IPS-NIHi7 (cell line): ENCODE measurements around the gene STAT3.
"Not testable (repeated sequence)": the region's sequence is repeated elsewhere in the genome, so short reads cannot be mapped to it uniquely, and the experiment has no call there.

Experiments used
- DNase-seq: peaks from one replicate; pipeline ENCODE4 v3.0.0; 2012; ENCODE audit warnings: mixed read lengths; ENCODE audit errors: extremely low spot score

Gene STAT3

GRCh38 chr17:42354956-42355843 lies 33.0 kb downstream of the STAT3 start:
- no peak for DNase-seq

DNA sequence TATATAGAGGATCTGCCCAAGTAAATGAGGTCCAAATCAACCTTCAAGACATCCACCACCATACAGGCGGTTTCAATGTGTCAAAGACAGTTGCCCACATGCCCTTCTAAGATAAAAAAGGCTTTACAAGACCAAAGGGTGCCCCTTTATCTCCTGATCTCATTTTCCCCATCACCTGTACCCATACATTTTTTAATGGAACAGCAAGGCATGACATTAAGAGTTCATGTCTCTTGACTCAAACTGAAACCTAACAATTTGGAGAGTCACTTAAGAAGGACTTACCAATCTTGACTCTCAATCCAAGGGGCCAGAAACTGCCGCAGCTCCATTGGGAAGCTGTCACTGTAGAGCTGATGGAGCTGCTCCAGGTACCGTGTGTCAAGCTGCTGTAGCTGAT lies 40.1 kb downstream of the STAT3 start:
- DNase-seq, result no peak

DNA sequence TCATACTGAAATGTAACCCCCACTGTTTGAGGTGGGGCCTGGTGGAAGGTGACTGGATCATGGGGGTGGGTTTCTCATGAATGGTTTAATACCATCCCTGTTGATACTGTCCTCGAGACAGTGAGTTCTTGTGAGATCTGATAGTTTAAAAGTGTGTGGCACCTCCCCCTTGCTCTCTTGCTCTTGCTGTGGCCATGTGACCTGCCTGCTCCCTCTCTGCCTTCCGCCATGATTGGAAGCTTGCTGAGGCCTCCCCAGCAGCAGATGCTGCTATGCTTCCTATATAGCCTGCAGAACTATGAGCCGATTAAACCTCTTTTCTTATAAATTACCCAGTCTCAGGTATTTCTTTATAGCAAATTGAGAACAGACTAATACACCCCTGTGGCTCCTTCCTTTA lies 40.6 kb downstream of the STAT3 start:
- DNase-seq, result no peak

- DNase-seq, result no peak
Observed at GRCh38 chr17:42347198-42347597, 41.0 kb downstream of the STAT3 start.

- DNase-seq, result no peak
Observed at GRCh38 chr17:42346481-42346880, 41.8 kb downstream of the STAT3 start.

DNA sequence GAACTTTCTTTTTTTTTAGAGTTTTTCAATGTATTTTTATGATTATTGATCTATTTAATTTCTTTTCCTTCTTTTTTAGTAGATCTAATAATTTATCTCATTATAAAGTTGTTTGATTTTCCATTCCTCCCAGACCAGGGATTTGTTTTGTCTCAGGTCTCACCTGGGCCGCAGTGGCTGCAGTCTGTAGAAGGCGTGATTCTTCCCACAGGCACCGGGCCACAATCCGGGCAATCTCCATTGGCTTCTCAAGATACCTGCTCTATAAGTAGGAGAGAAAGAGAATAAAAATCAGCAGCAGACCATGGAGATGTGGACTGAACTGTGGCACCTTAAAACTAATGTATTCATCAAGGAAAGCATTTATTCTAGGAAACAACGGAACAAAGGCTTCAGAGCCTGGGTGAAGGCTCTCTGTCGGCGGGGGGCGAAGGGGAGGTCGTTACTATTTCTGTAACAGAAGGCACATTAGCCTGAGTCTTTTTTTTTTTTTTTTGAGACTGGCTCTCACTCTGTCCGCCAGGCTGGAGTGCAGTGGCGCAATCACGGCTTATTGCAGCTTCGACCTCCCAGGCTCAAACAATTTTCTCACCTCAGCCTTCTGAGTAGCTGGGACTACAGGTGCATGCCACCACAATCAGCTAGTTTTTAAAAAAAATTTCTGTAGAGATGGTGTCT lies 42.7 kb downstream of the STAT3 start:
- no peak for DNase-seq

GRCh38 chr17:42342242-42343008 lies 45.8 kb downstream of the STAT3 start:
- no peak for DNase-seq

GRCh38 chr17:42341568-42341967 lies 46.7 kb downstream of the STAT3 start:
- no peak for DNase-seq

- DNase-seq, result no peak
Observed at GRCh38 chr17:42340691-42341127, 47.5 kb downstream of the STAT3 start.

- no peak for DNase-seq
Observed at GRCh38 chr17:42339221-42339620, 49.0 kb downstream of the STAT3 start.

GRCh38 chr17:42338427-42338985 lies 49.7 kb downstream of the STAT3 start:
- DNase-seq, result no peak

DNA sequence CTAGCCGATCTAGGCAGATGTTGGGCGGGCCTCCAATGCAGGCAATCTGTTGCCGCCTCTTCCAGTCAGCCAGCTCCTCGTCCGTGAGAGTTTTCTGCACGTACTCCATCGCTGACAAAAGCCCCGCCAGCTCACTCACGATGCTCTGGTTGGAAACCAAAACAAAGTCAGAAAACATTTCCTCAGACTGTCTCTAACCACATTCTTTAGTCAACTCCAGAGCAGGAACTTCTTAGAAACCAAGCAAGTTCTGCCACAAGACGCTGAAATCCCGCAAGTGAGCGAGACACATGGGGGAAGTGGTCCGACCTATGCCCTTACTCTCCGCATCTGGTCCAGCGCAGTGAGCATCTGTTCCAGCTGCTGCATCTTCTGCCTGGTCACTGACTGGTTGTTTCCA lies 50.8 kb downstream of the STAT3 start:
- DNase-seq, result no peak

GRCh38 chr17:42334677-42335076 lies 53.6 kb downstream of the STAT3 start:
- no peak for DNase-seq

DNA sequence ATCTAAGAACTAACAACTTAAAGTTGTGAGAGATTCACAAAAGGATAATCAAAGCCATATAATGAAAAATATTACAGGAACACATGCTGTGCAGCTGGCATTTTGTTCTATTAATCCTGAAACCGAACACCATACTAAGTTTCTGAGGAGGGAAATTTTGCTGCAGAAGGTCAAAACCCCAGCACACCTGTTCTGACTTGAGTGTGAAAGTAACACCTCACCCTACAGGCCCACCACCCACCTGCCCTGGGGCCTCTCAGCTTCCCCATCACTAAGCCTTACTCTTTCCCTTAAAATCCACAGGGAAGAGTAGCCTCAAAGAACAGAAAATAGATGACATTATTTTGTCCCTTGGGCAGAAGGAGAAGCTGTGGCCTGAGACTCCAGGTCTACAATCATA lies 55.2 kb downstream of the STAT3 start:
- no peak for DNase-seq

DNA sequence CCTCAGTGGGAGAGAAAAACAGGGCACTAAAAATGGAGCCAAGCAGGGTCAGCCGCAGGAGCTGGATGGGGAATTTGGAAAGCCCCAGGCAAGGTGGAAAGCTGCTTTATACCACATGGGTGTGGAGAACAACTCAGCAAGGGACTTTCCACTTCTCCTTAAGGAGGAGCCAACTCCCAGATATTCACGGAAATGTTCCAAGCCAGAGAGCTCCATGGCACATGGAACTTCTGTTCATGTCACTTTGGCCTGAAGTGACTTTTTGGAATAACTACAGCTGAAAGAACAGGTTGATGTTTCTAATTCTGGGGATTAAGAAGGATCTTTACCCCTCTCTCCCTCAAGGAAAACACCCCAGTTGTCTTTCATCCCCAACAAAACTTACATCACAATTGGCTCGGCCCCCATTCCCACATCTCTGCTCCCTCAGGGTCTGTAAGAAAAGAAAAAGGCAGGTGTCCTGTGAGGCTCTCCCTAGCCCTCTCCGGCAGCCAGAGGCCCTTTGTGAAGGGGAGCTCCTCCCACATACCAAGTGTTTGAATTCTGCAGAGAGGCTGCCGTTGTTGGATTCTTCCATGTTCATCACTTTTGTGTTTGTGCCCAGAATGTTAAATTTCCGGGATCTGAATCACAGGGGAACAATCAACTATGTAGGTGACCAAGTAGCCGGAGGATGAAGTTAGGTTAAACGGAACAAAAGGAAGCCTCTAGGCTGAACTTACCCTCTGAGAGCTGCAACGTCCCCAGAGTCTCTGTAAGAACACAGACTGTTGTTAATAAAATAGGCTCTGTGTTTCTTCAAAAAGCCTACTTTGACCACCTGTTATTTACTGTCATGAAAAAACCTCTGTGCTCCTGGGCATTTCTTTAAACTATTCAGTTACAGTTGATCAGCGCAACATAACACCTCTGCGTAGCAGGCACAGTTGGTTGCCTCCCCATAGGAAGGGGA lies 58.9 kb downstream of the STAT3 start:
- peak; percentile 78 for DNase-seq

DNA sequence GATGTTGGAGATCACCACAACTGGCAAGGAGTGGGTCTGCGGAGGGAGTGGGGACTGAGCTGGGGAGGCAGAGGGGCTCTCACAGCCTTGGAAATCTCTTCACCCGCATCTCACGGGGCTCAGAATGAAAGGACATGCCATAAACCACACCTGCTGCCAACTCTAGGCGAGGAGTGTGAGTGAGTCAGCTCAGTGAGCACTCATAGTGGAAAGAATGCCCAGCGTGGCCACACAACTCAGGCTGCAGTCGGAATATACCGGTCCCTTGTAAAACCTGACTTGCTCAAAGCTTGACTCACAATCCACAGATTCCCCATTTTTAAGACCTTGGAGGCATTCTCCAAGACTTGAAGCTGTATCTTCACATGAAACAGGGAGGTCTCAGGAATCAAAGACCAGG lies 63.2 kb downstream of the STAT3 start:
- no peak for DNase-seq

DNA sequence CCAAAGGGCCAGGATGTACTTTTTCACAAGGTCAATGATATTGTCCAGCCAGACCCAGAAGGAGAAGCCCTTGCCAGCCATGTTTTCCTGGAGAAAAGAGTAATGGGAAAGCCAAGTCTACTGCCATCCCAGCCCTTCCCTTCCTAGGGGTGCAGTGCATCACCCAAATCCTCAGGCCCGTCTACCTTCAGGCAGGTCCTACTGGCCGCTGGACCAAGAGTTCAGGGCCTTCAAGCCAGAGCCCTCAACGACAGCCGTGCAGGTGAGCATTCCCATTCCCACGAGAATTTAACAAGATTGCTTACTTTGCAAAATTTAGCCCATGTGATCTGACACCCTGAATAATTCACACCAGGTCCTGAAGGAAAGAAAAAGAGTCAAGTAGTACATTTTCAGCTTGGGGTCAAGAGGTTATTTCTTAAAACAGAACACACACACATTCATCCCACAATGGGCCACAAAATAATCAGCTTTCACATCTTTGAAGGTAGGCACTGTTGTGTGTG lies 64.9 kb downstream of the STAT3 start:
- no peak for DNase-seq

GRCh38 chr17:42322382-42323267 lies 65.6 kb downstream of the STAT3 start:
- DNase-seq, result peak; percentile 96

DNA sequence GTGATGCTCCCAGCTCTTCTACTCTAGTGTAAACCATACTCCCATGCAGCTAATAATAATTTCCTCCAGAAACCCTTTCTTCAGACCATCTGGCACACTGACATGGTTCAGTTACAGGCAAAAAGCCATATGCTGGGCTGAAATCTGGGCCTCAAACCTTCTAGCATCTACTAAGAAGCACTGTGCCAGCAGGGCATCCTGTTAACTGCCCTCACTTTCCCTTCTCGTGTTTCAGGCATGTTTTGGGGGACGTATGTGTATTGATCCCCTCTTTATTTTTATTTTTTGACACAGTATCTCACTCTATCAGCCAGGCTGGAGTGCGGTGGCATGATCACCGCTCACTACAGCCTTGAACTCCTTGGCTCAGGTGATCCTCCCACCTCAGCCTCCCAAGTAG lies 66.7 kb downstream of the STAT3 start:
- no peak for DNase-seq

- not testable (repeated sequence) for DNase-seq
Observed at GRCh38 chr17:42317967-42318366, 70.3 kb downstream of the STAT3 start.
